PC-9 (cell line): ENCODE results near the gene SORCS2. TPM values are rescaled to one million over a fixed set of nuclear protein-coding genes. Genes with fewer than 3 reads are reported as not detected.

Source experiments
- BruUV-seq: library from RNA; stranded (reverse); fragments of 400-500 nt; replicated peaks from 2 replicates; lab custom pipeline; 2021; lab: Mats Ljungman, UMichigan
- CTCF ChIA-PET: fragments of 300-600 bp; sonication (Branson Sonifier 250); formaldehyde crosslinking; loops from one replicate; lab custom pipeline; 2022; ENCODE audit warnings: antibody characterized with exemption; lab: Charles Lee
- POLR2A ChIA-PET: fragments of 300-600 bp; sonication (Branson Sonifier 250); formaldehyde crosslinking; loops from one replicate; lab custom pipeline; 2022; ENCODE audit warnings: antibody characterized with exemption; ENCODE audit not compliant: unreplicated experiment; lab: Charles Lee
- DNase-seq, 2 experiments: peaks; one replicate each; pipeline versions ENCODE4 v3.0.0 to v3.0.0-alpha.2; 2015 to 2022; ENCODE audit warnings: mixed read lengths in 1 of 2
- H2AFZ ChIP-seq: fragments of 200-600 bp; sonication (generic); 2 replicates; pipeline ENCODE4 v1.8.1; 2017; ENCODE audit warnings: antibody characterized with exemption
- H3F3A ChIP-seq: fragments of 200-600 bp; sonication (generic); 2 replicates; pipeline ENCODE4 v1.8.1; 2017; ENCODE audit warnings: antibody characterized with exemption, mild to moderate bottlenecking, low read depth; ENCODE audit not compliant: insufficient read depth
- H3K27ac ChIP-seq: fragments of 200-600 bp; sonication (generic); 2 replicates; pipeline ENCODE4 v1.6.1; 2016; ENCODE audit warnings: mixed run types
- H3K27me3 ChIP-seq: fragments of 200-600 bp; sonication (generic); 2 replicates; pipeline ENCODE4 v1.6.1; 2016; ENCODE audit warnings: low read depth, mixed run types; ENCODE audit not compliant: insufficient read depth
- H3K36me3 ChIP-seq: fragments of 200-600 bp; sonication (generic); 2 replicates; pipeline ENCODE4 v1.6.1; 2016; ENCODE audit warnings: low read depth, mixed run types
- H3K4me1 ChIP-seq: fragments of 200-600 bp; sonication (generic); replicated peaks from 2 replicates; pipeline ENCODE4 v1.6.1; 2016; ENCODE audit warnings: mixed run types; ENCODE audit not compliant: insufficient read depth
- H3K4me2 ChIP-seq: fragments of 200-600 bp; sonication (generic); 2 replicates; pipeline ENCODE4 v1.6.1; 2017; ENCODE audit warnings: mixed run types
- H3K4me3 ChIP-seq: fragments of 200-600 bp; sonication (generic); 2 replicates; pipeline ENCODE4 v1.6.1; 2016; ENCODE audit warnings: mixed run types
- H3K79me2 ChIP-seq: fragments of 200-600 bp; sonication (generic); 2 replicates; pipeline ENCODE4 v1.6.1; 2017; ENCODE audit warnings: low read depth, mixed run types
- H3K9me2 ChIP-seq: fragments of 200-600 bp; sonication (generic); 2 replicates; pipeline ENCODE4 v1.8.1; 2017; ENCODE audit warnings: mild to moderate bottlenecking; ENCODE audit not compliant: insufficient read depth
- H3K9me3 ChIP-seq: fragments of 200-600 bp; sonication (generic); 2 replicates; pipeline ENCODE4 v1.8.1; 2016; ENCODE audit warnings: low read depth; ENCODE audit not compliant: insufficient read depth
- H4K20me1 ChIP-seq: fragments of 200-600 bp; sonication (generic); 2 replicates; pipeline ENCODE4 v1.8.1; 2017; ENCODE audit not compliant: insufficient read depth
- EZH2 ChIP-seq: fragments of 200-600 bp; sonication (generic); IDR thresholded peaks from 2 replicates; pipeline ENCODE4 v1.8.0; 2017; ENCODE audit warnings: antibody characterized with exemption, low read depth
- intact Hi-C: fragments of 100-400 bp; cut with micrococcal nuclease; formaldehyde crosslinking; loops from one replicate; pipeline ENCODE4 v1.10.0; 2022; ENCODE audit not compliant: unreplicated experiment
- total RNA-seq: library from RNA; stranded (reverse); gene quantifications from 2 replicates; pipeline ENCODE4 v1.2.3, GENCODE V29; 2021
- TF ChIP-seq, protein P1 (sequence below): fragments of 200-600 bp; sonication (generic); conservative IDR thresholded peaks from 2 replicates; pipeline ENCODE4 v1.6.1; 2017; ENCODE audit warnings: mixed run types, antibody characterized with exemption, mild to moderate bottlenecking, moderate library complexity

SORCS2 gene
- total RNA-seq, 1 experiment from 2014 or later: 25.8 TPM

DNA sequence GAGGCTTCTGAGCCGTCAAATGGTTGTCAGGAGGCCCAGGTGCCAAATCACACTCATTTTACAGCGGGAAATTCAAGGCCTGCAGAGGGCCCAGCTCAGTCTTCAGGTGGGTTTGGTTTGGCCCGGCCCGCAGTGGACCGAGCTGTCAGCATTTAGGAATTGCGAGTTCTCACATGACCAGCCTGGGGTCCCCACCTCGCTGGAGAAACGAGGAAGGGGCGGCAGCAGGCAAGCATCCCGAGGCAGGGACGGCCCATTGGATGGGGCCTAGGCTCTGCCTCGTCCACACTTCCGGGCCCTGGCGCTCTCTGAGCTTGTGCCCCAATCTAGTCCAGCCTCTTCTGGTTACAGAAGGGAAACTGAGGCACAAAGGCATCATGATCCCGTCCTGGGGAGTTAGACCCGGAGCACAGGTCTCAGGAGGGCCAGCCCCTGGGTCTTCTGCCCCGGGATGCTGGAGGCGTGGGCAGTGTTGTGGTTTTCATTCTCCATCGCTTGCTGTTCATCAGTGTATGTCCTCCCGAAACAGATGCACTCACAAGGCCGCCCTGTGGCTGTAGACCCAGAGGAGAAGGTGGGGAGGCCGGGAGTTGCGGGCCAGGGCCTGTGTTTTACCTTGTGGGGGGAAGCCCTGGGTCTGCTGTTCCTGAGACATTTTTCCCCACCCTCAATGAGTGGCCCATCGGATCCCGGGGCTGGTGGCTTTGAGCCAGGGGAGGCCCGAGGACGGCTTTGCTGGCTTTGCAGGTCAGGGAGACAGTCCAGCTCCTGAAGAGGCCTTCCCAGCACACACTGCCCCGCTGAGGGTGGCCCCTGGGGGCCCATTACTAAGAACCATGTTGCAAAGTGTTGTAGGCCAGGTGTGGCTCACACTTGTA, 233.5 kb downstream of the SORCS2 start:
- Histone ChIP-seq H3K27me3 (no peaks in the 10 kb centered on the region), H3K79me2 (no peaks in the 10 kb centered on the region), H3K4me1 (peaks cover 10% of the 10 kb centered on the region), H3K36me3 (no peaks in the 10 kb centered on the region), H3K4me2 (no peak overlapping the region), H3K4me3 (no peak overlapping the region), H3K9me2 (no peaks in the 10 kb centered on the region), H4K20me1 (peaks cover 2% of the 10 kb centered on the region; the same call in 1 of the 2 replicates), H3F3A (peaks cover 7% of the 10 kb centered on the region; the same call in 1 of the 2 replicates), H3K9me3 (no peaks in the 10 kb centered on the region), H2AFZ (no peak overlapping the region), H3K27ac (no peak overlapping the region)
- TF ChIP-seq, protein P1, sequence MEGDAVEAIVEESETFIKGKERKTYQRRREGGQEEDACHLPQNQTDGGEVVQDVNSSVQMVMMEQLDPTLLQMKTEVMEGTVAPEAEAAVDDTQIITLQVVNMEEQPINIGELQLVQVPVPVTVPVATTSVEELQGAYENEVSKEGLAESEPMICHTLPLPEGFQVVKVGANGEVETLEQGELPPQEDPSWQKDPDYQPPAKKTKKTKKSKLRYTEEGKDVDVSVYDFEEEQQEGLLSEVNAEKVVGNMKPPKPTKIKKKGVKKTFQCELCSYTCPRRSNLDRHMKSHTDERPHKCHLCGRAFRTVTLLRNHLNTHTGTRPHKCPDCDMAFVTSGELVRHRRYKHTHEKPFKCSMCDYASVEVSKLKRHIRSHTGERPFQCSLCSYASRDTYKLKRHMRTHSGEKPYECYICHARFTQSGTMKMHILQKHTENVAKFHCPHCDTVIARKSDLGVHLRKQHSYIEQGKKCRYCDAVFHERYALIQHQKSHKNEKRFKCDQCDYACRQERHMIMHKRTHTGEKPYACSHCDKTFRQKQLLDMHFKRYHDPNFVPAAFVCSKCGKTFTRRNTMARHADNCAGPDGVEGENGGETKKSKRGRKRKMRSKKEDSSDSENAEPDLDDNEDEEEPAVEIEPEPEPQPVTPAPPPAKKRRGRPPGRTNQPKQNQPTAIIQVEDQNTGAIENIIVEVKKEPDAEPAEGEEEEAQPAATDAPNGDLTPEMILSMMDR: no peak
- TF ChIP-seq EZH2: no peak
- CTCF ChIA-PET: no interaction called here
- POLR2A ChIA-PET: no interaction called here
- no TSS peak for BruUV-seq
- intact Hi-C loops: no loop called here
- DNase-seq: no peak

- POLR2A ChIA-PET: no interaction called here
- BruUV-seq: no TSS peak
- CTCF ChIA-PET: no interaction called here
- Histone ChIP-seq H3K9me2 (no peaks in the 10 kb centered on the region), H3K36me3 (no peaks in the 10 kb centered on the region), H3K27ac (no peak overlapping the region), H3K9me3 (no peaks in the 10 kb centered on the region), H3K27me3 (no peaks in the 10 kb centered on the region), H3K4me3 (no peak overlapping the region), H3K4me2 (no peak overlapping the region), H3F3A (peaks cover 7% of the 10 kb centered on the region; the same call in 1 of the 2 replicates), H2AFZ (no peak overlapping the region), H4K20me1 (peaks cover 2% of the 10 kb centered on the region; the same call in 1 of the 2 replicates), H3K79me2 (no peaks in the 10 kb centered on the region), H3K4me1 (peaks cover 15% of the 10 kb centered on the region)
- no peak for TF ChIP-seq EZH2
- TF ChIP-seq, protein P1: no peak
- intact Hi-C loops: no loop called here
- DNase-seq: no peak
These were observed 234.3 kb downstream of the SORCS2 start for GRCh38 chr4:7426525-7427171.

DNA sequence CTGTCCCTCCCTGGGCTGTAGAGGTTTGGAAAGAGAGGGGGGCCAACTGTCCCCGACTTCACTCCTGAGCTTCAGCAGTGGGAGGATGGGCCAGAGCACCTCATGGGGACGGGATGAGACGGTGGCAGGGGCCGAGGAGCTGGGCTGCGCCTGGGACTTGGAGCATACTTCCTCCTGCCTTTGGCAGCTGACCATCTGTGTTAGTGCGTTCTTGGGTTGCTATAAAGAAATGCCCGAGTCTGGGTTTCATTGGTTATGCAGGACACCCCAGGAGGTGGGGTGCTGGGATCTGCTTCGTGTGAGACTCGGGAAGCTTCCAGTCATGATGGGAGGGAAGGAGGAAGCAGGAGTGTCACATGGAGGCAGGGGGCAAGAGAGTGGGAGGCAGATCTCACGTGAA, 235.0 kb downstream of the SORCS2 start:
- H3K4me2 ChIP-seq: no peak overlapping the region
- H3F3A ChIP-seq: peaks cover 7% of the 10 kb centered on the region; the same call in 1 of the 2 replicates
- H3K4me3 ChIP-seq: no peak overlapping the region
- POLR2A ChIA-PET: no interaction called here
- no peaks in the 10 kb centered on the region for H3K79me2 ChIP-seq
- DNase-seq: no peak
- H4K20me1 ChIP-seq: peaks cover 2% of the 10 kb centered on the region; the same call in 1 of the 2 replicates
- no peaks in the 10 kb centered on the region for H3K36me3 ChIP-seq
- H3K9me3 ChIP-seq: no peaks in the 10 kb centered on the region
- H3K4me1 ChIP-seq: peaks cover 18% of the 10 kb centered on the region
- no peak for TF ChIP-seq EZH2
- TF ChIP-seq, protein P1: no peak
- H3K27me3 ChIP-seq: no peaks in the 10 kb centered on the region
- BruUV-seq: no TSS peak
- no peaks in the 10 kb centered on the region for H3K9me2 ChIP-seq
- intact Hi-C loops: no loop called here
- no peak overlapping the region for H2AFZ ChIP-seq
- CTCF ChIA-PET: no interaction called here
- no peak overlapping the region for H3K27ac ChIP-seq
